Muscle layer of colon (tissue), 2 donors: ENCODE results near the gene HSD17B7.
A peak's percentile ranks its signal among the peaks of the same experiment; 100 is the strongest.
"Not testable (repeated sequence)": the region's sequence is repeated elsewhere in the genome, so short reads cannot be mapped to it uniquely, and the experiment has no call there.

Experiments used
- H3K27ac ChIP-seq: one replicate; pipeline ENCODE4 v1.7.0; 2013; ENCODE audit warnings: low read depth, mild to moderate bottlenecking, low read length, moderate library complexity
- H3K27me3 ChIP-seq, 2 donors: one replicate each; pipeline ENCODE4 v1.7.0; 2013; ENCODE audit warnings: low read length in 2 of 2, mild to moderate bottlenecking in 2 of 2; ENCODE audit not compliant: insufficient read depth in 2 of 2, control insufficient read depth in 1 of 2
- H3K36me3 ChIP-seq: one replicate; pipeline ENCODE4 v1.7.0; 2013; ENCODE audit warnings: mild to moderate bottlenecking, low read length; ENCODE audit not compliant: insufficient read depth
- H3K4me1 ChIP-seq: one replicate; pipeline ENCODE4 v1.7.0; 2013; ENCODE audit warnings: mild to moderate bottlenecking, low read length; ENCODE audit not compliant: insufficient read depth
- H3K4me3 ChIP-seq, 2 donors: one replicate each; pipeline ENCODE4 v1.7.0; 2013; ENCODE audit warnings: low read length in 2 of 2, low read depth in 1 of 2, mild to moderate bottlenecking in 1 of 2, moderate library complexity in 1 of 2
- H3K9ac ChIP-seq: one replicate; pipeline ENCODE4 v1.7.0; 2013; ENCODE audit warnings: low read length
- H3K9me3 ChIP-seq: one replicate; pipeline ENCODE4 v1.7.0; 2013; ENCODE audit warnings: mild to moderate bottlenecking, low read length
- donor health status: abdominal sarcoma.
- donor health status: Adenocarcinoma of cecum.

Gene HSD17B7

GRCh38 chr1:162774007-162774406 lies 16.5 kb upstream of the HSD17B7 start:
- Histone ChIP-seq H3K27ac (no peak overlapping the region), H3K9ac (no peak overlapping the region), H3K4me1 (no peaks in the 10 kb centered on the region), H3K9me3 (no peaks in the 10 kb centered on the region), H3K4me3 (no peak overlapping the region), H3K36me3 (peaks cover 61% of the 10 kb centered on the region), H3K27me3 (no peaks in the 10 kb centered on the region)

- Histone ChIP-seq H3K4me3 (no peak overlapping the region), H3K9ac (no peak overlapping the region), H3K4me1 (no peaks in the 10 kb centered on the region), H3K9me3 (no peaks in the 10 kb centered on the region), H3K27me3 (no peaks in the 10 kb centered on the region), H3K27ac (no peak overlapping the region), H3K36me3 (peaks cover 53% of the 10 kb centered on the region)
These were observed 11.5 kb upstream of the HSD17B7 start for GRCh38 chr1:162779043-162779442.

- no peak overlapping the region for H3K4me3 ChIP-seq
- no peaks in the 10 kb centered on the region for H3K9me3 ChIP-seq
- no peaks in the 10 kb centered on the region for H3K4me1 ChIP-seq
- H3K36me3 ChIP-seq: peaks cover 40% of the 10 kb centered on the region
- H3K9ac ChIP-seq: no peak overlapping the region
- no peaks in the 10 kb centered on the region for H3K27me3 ChIP-seq
- no peak overlapping the region for H3K27ac ChIP-seq
These were observed 7.8 kb upstream of the HSD17B7 start for GRCh38 chr1:162782671-162783070.

GRCh38 chr1:162784926-162785325 lies 5.6 kb upstream of the HSD17B7 start:
- not testable (repeated sequence) for H3K9ac ChIP-seq, H3K9me3 ChIP-seq, H3K27me3 ChIP-seq, H3K4me3 ChIP-seq, H3K4me1 ChIP-seq, H3K27ac ChIP-seq
- H3K36me3 ChIP-seq: peaks cover 21% of the 10 kb centered on the region

- H3K4me3 ChIP-seq, H3K4me1 ChIP-seq, H3K27ac ChIP-seq, H3K27me3 ChIP-seq, H3K9ac ChIP-seq, H3K9me3 ChIP-seq, H3K36me3 ChIP-seq: not testable (repeated sequence)
These were observed 1.7 kb upstream of the HSD17B7 start for GRCh38 chr1:162788783-162789182.

GRCh38 chr1:162790985-162791357 lies 469 bp downstream of the HSD17B7 start:
- H3K9me3 ChIP-seq, H3K36me3 ChIP-seq, H3K27me3 ChIP-seq, H3K4me1 ChIP-seq, H3K27ac ChIP-seq, H3K9ac ChIP-seq: not testable (repeated sequence)
- H3K4me3 ChIP-seq: peak overlapping the region in 1 of 2 donors; percentile 41

- not testable (repeated sequence) for H3K4me3 ChIP-seq, H3K9me3 ChIP-seq, H3K27me3 ChIP-seq, H3K4me1 ChIP-seq, H3K27ac ChIP-seq, H3K36me3 ChIP-seq, H3K9ac ChIP-seq
These were observed 3.8 kb downstream of the HSD17B7 start for GRCh38 chr1:162794284-162794683.

GRCh38 chr1:162796617-162797279 lies 6.2 kb downstream of the HSD17B7 start:
- not testable (repeated sequence) for H3K4me3 ChIP-seq, H3K27ac ChIP-seq, H3K36me3 ChIP-seq, H3K9ac ChIP-seq, H3K27me3 ChIP-seq, H3K9me3 ChIP-seq, H3K4me1 ChIP-seq

- H3K4me1 ChIP-seq, H3K27me3 ChIP-seq, H3K27ac ChIP-seq, H3K9me3 ChIP-seq, H3K36me3 ChIP-seq, H3K4me3 ChIP-seq, H3K9ac ChIP-seq: not testable (repeated sequence)
These were observed 9.7 kb downstream of the HSD17B7 start for GRCh38 chr1:162799995-162800830.

- H3K27me3 ChIP-seq, H3K4me3 ChIP-seq, H3K9ac ChIP-seq, H3K9me3 ChIP-seq, H3K36me3 ChIP-seq, H3K27ac ChIP-seq, H3K4me1 ChIP-seq: not testable (repeated sequence)
These were observed 17.0 kb downstream of the HSD17B7 start for GRCh38 chr1:162807503-162807902.

- H3K4me1 ChIP-seq, H3K9me3 ChIP-seq: not testable (repeated sequence)
These were observed 21.9 kb downstream of the HSD17B7 start for GRCh38 chr1:162812357-162812756.

GRCh38 chr1:162818136-162818535 lies 27.6 kb downstream of the HSD17B7 start:
- H3K27me3 ChIP-seq: peaks cover 0 to 10% of the 10 kb centered on the region in 2 donors

More at GRCh38 chr1:162812357-162812756, 21.9 kb downstream of the HSD17B7 start:
- H3K27ac ChIP-seq, H3K36me3 ChIP-seq, H3K4me3 ChIP-seq, H3K27me3 ChIP-seq, H3K9ac ChIP-seq: not testable (repeated sequence)

More at GRCh38 chr1:162818136-162818535, 27.6 kb downstream of the HSD17B7 start:
- H3K36me3 ChIP-seq, H3K9me3 ChIP-seq, H3K27ac ChIP-seq, H3K4me1 ChIP-seq, H3K4me3 ChIP-seq, H3K9ac ChIP-seq: not testable (repeated sequence)
